HT1080 (cell line): Measurements from ENCODE around the gene TBC1D13. TPM values are rescaled to one million over a fixed set of nuclear protein-coding genes. Genes with fewer than 3 reads are reported as not detected.
A peak's percentile ranks its signal among the peaks of the same experiment; 100 is the strongest.
"Not testable (repeated sequence)": the region's sequence is repeated elsewhere in the genome, so short reads cannot be mapped to it uniquely, and the experiment has no call there.

Source experiments
- DNase-seq: peaks from one replicate; pipeline ENCODE4 v3.0.0-alpha.2; 2015; ENCODE audit warnings: low read depth
- small RNA-seq: library from RNA; depleted of rRNA; stranded (forward); fragments of <200 nt; gene quantifications from one replicate; pipeline ENCODE3, GENCODE V24; 2014
- total RNA-seq: library from RNA; depleted of rRNA; stranded (reverse); fragments of >200 nt; shearing (Covaris generic); gene quantifications from 2 replicates; pipeline ENCODE4 v1.2.3, GENCODE V29; 2014; rRNA removed

The TBC1D13 gene
- total RNA-seq, 1 experiment from 2014 or later = 23.9 TPM

DNA sequence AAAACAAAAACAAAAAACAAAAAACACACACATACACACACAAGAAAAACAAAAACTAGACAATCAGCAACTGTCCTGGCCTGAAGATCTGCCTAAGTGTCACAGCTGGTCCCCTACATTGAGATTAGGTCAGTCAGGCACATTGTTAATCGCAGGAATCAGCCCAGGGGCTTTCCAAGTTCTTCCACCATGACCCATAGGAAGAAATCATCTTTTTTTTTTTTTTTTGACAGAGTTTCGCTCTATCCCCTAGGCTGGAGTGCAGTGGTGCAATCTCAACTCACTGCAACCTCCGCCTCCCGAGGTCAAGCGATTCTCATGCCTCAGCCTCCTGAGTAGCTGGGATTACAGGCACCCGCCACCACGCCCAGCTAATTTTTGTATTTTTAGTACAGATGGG is 56.1 kb downstream of the TBC1D13 start:
- not testable (repeated sequence) for DNase-seq

DNA sequence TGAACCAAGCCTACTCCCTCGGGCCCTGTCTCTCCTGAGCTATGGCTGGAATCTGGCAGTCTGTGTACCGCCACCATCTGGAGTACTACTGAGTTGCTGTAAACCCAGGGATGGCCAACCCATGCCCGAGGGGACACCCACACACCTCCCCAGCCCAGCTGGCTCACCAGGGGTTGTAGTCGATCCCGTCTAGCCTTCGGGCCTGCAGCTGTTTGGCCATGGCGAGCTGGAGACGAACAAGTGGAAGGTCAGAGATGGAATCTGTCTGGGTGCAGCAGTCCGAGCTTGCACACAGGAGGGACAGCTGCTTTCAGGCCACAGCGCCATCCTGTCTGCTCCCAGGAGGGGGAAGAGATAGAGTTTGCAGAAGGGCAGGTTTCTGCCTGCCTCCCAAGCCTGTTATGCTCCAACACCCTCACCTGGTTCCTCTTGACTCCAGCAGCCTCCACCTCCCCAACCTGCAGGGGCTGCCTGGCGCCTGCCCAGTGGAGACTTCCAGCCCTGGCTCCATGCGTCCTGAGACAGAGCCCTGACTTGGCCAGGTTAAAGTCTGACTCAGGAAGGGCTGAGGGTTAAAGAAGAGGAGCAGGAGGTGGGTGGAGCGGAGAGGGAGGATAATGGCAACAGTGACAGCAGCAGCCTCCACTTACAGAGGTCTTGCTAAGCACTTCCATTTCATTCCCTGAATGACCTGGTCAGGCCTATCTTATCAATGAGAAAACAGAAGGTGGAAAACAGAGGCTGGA is 58.3 kb downstream of the TBC1D13 start:
- no peak for DNase-seq

DNA sequence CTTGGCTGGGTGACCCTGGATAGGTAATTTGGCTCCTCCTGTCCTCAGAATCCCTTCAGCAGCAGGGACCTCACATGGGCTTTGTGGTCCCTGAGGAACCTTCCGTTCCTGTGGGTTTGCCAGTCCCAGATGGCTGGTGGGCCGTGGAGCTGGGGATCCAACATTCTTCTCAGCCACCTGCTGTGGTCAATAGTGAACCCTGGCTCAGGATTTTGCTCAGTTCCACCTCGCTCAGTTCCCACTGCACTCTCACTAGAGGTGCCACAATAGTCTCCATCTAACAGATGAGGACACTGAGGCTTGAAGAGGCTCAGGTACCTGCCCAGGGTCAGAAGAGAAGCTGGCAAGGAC is 59.6 kb downstream of the TBC1D13 start:
- no peak for DNase-seq

DNA sequence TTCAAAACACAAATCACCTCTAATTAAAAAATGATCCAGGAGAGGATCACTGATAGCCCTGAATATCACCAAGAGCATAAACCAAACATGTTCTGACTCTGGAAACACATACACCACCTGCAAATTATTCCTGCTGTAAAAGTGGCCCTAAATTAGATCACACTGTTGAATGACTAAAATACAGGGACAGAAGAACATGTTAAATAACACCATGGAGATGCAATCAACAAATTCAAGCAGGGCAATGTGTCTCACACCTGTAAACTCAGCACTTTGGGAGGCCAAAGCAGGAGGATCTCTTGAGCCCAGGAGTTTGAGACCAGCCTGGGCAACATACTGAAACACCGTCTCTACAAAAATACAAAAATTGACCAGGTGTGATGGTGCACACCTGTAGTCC is 60.8 kb downstream of the TBC1D13 start:
- no peak for DNase-seq

DNA sequence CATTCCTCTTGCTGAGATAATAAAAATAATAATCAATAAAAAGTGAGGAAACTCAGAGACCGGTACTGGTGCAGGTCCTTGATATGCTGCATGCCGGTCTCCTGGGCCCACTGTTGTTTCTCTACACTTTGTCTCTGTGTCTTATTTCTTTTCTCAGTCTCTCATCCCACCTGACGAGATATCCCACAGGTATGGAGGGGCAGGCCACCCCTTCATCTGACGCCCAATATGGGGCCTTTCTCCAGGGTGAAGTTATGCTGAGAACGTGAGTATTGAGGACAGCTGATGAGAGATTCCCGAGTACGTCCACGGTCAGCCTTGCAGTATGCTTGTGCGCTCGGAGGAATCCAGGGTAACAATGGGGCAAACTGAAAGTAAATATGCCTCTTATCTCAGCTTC is 64.0 kb downstream of the TBC1D13 start:
- not testable (repeated sequence) for DNase-seq

DNA sequence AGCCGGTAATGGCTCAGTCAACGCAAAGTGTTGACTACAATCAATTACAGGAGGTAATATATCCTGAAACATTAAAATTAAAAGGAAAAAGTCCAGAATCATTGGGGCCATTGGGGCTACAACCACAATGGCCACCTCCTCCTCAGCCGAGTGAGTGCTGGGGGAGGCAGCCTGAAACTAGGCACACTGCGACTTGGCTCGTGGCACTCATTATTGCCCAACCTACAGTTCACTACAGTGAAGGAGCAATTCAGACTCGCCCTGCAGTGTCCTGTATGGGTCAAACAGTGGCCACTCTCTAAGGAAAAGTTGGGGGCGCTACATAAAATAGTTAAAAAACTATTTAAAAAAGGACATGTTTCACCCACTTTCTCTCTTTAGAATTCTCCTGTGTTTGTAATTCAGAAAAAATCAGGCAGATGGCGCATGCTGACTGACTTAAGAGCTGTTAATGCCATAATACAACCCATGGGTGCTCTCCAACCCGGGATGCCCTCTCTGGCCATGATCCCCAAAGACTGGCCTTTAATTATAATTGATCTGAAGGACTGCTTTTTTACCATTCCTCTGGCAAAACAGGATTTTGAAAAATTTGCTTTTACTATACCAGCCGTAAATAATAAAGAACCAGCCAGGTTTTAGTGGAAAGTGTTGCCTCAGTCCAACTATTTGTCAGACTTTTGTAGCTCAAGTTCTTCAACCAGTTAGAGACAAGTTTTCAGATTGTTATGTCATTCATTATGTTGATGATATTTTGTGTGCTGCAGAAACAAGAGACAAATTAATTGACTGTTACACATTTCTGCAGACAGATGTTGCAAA is 64.9 kb downstream of the TBC1D13 start:
- peak; percentile 56 for DNase-seq

DNA sequence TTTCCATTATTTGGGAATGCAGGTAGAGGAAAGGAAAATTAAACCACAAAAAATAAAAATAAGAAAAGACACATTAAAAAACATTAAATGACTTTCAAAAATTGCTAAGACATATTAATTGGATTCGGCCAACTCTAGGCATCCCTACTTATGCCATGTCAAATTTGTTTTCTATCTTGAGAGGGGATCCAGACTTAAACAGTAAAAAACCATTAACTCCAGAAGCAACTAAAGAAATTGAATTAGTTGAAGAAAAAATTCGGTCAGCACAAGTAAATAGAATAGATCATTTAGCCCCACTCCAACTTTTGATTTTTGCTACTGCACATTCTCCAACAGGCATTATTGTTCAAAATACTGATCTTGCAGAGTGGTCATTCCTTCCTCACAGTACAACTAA is 65.6 kb downstream of the TBC1D13 start:
- not testable (repeated sequence) for DNase-seq

DNA sequence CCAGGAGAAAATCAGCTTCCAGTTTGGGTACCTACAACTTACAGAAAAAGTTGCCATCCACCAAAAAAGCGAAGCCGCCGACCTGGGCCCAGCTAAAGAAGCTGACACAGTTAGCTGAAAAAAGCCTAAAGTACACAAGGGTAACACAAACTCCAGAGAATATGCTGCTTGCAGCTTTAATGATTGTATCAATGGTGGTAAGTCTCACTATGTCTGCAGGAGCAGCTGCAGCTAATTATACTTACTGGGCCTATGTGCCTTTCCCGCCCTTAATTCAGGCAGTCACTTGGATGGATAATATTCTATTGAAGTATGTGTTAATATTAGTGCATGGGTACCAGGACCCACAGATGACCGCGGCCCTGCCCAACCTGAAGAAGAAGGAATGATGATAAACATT is 67.4 kb downstream of the TBC1D13 start:
- DNase-seq = not testable (repeated sequence)

DNA sequence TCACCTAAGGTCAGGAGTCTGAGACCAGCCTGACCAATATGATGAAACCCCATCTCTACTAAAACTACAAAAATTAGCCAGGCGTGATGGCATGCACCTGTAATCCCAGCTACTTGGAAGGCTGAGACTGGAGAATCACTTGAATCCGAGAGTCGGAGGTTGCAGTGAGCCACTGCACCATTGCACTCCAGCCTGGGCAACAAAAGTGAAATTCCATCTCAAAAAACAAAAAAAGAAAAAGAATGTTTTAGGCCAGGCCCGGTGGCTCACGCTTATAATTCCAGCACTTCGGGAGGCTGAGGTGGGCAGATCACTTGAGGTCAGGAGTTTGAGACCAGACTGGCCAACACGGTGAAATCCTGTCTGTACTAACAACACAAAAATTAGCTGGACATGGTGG is 71.4 kb downstream of the TBC1D13 start:
- not testable (repeated sequence) for DNase-seq

Small RNA genes lying within 50 kb of the gene (small RNA-seq; reads per million reads assigned to genes)
- not detected for gene RF00017

Other genes starting within 250 kb of the TBC1D13 start
- gene SPTAN1, start 234.7 kb upstream of the TBC1D13 start, total RNA-seq = 177 and 204 TPM in 2 replicates
- gene DYNC2I2, start 130.4 kb upstream of the TBC1D13 start, total RNA-seq = 134 and 149 TPM in 2 replicates
- 595 and 720 TPM in 2 replicates for gene SET, start 98.0 kb upstream of the TBC1D13 start, total RNA-seq
- 4.8 TPM in 2 replicates for gene PKN3, start 84.8 kb upstream of the TBC1D13 start, total RNA-seq
- 61.1 and 88.3 TPM in 2 replicates for gene ZDHHC12, start 63.1 kb upstream of the TBC1D13 start, total RNA-seq
- 6.6 and 12.3 TPM in 2 replicates for gene ZER1, start 15.3 kb upstream of the TBC1D13 start, total RNA-seq
- 22.0 and 29.3 TPM in 2 replicates for gene ENDOG, start 31.2 kb downstream of the TBC1D13 start, total RNA-seq
- gene SPOUT1, start 42.5 kb downstream of the TBC1D13 start, total RNA-seq = 32.2 and 36.0 TPM in 2 replicates
- 7.7 and 8.6 TPM in 2 replicates for gene KYAT1, start 94.7 kb downstream of the TBC1D13 start, total RNA-seq
- gene LRRC8A, start 94.9 kb downstream of the TBC1D13 start, total RNA-seq = 65.0 and 71.5 TPM in 2 replicates
- gene PHYHD1, start 133.7 kb downstream of the TBC1D13 start, total RNA-seq = 0.16 TPM in 1 of 2 replicates, not detected in the other
- 23.4 and 29.1 TPM in 2 replicates for gene DOLK, start 160.3 kb downstream of the TBC1D13 start, total RNA-seq
- gene NUP188, start 160.4 kb downstream of the TBC1D13 start, total RNA-seq = 51.8 and 63.6 TPM in 2 replicates
- gene SH3GLB2, start 241.1 kb downstream of the TBC1D13 start, total RNA-seq = 46.6 and 48.5 TPM in 2 replicates
- 12.8 and 13.7 TPM in 2 replicates for gene MIGA2, start 249.4 kb downstream of the TBC1D13 start, total RNA-seq